Fibroblast of villous mesenchyme (primary cell): ENCODE results near the gene TALDO1. TPM values are rescaled to one million over a fixed set of nuclear protein-coding genes. Genes with fewer than 3 reads are reported as not detected.

ENCODE experiments used
- DNase-seq: peaks from one replicate; pipeline ENCODE4 v3.0.0-alpha.2; 2010; ENCODE audit warnings: low read depth
- H3K4me3 ChIP-seq: 2 replicates; pipeline ENCODE4 v1.5.1; 2011; ENCODE audit warnings: low read depth, mild to moderate bottlenecking, low read length
- total RNA-seq: library from RNA; depleted of rRNA; stranded (reverse); fragments of >200 nt; gene quantifications from 2 replicates; pipeline ENCODE4 v1.2.3, GENCODE V29; 2012
- TF ChIP-seq, protein P1 (sequence below): IDR thresholded peaks from 2 replicates; pipeline ENCODE4 v1.5.1; 2012; ENCODE audit warnings: low read depth, mild to moderate bottlenecking, low read length; ENCODE audit not compliant: insufficient read depth

The TALDO1 gene
- total RNA-seq, 1 donor = 148 TPM

DNA sequence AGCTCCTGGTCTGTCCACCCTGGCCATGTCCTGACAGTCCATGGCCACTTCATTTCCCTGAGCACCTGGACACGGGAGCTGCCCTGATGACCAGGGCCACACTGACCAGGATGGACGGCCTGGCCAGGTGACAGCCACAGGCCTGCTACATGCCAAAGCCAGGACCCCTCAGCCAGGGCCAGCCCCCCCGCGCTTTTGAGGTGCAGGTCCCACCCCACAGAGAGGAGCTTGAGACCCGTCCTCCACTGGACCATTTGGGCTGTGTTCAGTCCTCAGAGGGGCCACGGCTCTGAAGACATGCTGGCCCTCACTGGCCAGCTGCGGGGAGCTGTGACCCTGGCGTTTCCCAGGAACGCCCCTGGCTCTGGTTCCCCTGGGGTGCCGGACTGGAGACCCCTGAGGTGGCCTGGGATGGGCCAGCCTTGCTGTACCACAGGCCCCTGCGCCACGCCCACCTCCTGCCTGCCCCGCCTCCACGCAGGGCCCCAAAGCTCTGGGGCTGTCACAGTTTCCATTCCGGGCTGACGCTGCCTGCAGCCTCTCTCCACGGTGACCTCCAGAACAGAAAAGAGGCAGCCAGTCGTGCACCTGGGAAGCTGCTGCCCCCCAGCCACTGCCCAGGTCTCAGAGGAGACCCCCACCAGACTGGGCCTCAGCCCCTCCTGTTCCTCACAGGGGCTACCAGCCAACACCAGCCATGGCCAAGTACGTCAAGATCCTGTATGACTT lies 23.1 kb upstream of the TALDO1 start:
- H3K4me3 ChIP-seq = no peak overlapping the region
- no peak for DNase-seq
- TF ChIP-seq, protein P1, sequence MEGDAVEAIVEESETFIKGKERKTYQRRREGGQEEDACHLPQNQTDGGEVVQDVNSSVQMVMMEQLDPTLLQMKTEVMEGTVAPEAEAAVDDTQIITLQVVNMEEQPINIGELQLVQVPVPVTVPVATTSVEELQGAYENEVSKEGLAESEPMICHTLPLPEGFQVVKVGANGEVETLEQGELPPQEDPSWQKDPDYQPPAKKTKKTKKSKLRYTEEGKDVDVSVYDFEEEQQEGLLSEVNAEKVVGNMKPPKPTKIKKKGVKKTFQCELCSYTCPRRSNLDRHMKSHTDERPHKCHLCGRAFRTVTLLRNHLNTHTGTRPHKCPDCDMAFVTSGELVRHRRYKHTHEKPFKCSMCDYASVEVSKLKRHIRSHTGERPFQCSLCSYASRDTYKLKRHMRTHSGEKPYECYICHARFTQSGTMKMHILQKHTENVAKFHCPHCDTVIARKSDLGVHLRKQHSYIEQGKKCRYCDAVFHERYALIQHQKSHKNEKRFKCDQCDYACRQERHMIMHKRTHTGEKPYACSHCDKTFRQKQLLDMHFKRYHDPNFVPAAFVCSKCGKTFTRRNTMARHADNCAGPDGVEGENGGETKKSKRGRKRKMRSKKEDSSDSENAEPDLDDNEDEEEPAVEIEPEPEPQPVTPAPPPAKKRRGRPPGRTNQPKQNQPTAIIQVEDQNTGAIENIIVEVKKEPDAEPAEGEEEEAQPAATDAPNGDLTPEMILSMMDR = no peak

DNA sequence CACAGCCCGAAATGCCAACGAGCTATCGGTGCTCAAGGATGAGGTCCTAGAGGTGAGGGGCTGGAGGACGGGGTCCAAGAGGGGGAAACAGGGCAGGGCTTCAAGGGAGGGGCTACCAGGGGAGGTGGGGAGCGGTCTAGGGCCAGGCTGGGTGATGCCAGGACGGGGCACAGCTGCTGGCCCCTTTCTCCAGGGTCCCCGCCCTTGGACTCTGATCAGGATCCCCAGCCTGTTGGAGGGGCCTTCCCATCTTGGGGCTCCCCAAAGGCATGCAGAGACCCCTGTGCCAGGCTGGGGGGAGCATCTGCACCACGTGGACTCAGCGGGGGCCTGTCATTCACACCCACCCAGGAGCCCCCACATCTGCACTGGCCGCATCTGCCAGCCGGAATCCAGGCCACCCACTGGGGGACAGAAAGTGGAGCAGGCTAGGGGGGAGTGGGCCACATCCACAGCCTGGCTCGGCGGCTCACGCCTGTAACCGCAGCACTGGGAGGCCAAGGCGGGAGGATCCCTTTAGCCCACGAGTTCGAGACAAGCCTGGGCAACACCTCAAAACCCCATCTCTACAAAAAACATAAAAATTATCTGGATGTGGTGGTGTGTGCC lies 22.4 kb upstream of the TALDO1 start:
- TF ChIP-seq, protein P1 = no peak
- DNase-seq = no peak
- H3K4me3 ChIP-seq = no peak overlapping the region

DNA sequence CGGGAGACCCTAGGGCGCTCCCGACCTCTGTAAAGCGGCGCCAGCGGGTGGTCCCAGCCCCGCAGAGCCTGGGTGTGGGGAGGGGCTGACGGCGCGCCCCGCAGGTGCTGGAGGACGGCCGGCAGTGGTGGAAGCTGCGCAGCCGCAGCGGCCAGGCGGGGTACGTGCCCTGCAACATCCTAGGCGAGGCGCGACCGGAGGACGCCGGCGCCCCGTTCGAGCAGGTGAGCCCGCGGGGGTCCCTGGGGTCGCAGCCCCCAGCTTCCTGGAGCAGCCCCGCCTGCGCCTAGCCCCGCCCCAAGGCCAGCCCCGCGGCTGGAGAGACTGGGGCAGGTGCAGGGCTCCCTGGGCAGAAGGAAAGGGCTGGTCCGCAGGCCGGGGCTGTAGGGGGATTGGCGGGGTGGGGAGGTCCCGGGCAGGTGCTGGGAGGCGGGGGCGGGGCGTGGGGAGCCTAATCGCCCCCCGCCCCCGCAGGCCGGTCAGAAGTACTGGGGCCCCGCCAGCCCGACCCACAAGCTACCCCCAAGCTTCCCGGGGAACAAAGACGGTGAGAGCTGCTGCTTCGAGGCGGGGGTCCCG lies 21.6 kb upstream of the TALDO1 start:
- DNase-seq = no peak
- no peak overlapping the region for H3K4me3 ChIP-seq
- TF ChIP-seq, protein P1 = no peak

DNA sequence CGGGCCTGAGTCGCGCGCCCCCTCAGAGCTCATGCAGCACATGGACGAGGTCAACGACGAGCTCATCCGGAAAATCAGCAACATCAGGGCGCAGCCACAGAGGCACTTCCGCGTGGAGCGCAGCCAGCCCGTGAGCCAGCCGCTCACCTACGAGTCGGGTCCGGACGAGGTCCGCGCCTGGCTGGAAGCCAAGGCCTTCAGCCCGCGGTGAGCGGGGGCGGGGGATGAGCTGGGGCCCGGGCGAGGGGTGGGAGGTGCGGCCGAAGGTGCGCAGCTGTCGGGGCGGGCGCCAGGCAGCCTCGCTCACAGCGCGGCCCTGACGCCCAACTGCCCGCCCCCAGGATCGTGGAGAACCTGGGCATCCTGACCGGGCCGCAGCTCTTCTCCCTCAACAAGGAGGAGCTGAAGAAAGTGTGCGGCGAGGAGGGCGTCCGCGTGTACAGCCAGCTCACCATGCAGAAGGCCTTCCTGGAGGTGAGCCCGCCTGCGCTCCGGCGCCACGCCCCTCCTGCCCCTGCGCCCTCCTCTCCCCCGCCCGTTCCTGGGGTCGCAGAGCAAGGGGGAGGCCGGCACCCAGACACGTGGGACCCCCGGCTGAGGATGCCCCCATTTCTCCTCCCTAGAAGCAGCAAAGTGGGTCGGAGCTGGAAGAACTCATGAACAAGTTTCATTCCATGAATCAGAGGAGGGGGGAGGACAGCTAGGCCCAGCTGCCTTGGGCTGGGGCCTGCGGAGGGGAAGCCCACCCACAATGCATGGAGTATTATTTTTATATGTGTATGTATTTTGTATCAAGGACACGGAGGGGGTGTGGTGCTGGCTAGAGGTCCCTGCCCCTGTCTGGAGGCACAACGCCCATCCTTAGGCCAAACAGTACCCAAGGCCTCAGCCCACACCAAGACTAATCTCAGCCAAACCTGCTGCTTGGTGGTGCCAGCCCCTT lies 20.7 kb upstream of the TALDO1 start:
- peak; percentile 20 for DNase-seq
- TF ChIP-seq, protein P1 = no peak
- no peak overlapping the region for H3K4me3 ChIP-seq

- TF ChIP-seq, protein P1 = no peak
- no peak overlapping the region for H3K4me3 ChIP-seq
- DNase-seq = no peak
These were observed 20.0 kb upstream of the TALDO1 start for GRCh38 chr11:727281-727701.

- peak; percentile 89 for DNase-seq
- TF ChIP-seq, protein P1 = peak; percentile 99
- H3K4me3 ChIP-seq = no peak overlapping the region
These were observed 19.2 kb upstream of the TALDO1 start for GRCh38 chr11:727859-728748.
